Stomach smooth muscle (tissue), 2 donors: ENCODE data around the gene RSPH4A.

Experiments
- H3K27ac ChIP-seq: one replicate; pipeline ENCODE4 v1.7.0; 2013; ENCODE audit warnings: mild to moderate bottlenecking, low read length, inconsistent platforms
- H3K27me3 ChIP-seq, 2 donors: one replicate each; pipeline ENCODE4 v1.7.0; 2013; ENCODE audit warnings: low read length in 2 of 2; ENCODE audit not compliant: insufficient read depth in 2 of 2, control insufficient read depth in 1 of 2
- H3K36me3 ChIP-seq, 2 donors: one replicate each; pipeline ENCODE4 v1.7.0; 2013; ENCODE audit warnings: low read length in 2 of 2; ENCODE audit not compliant: control insufficient read depth in 2 of 2, insufficient read depth in 2 of 2
- H3K4me1 ChIP-seq: one replicate; pipeline ENCODE4 v1.7.0; 2013; ENCODE audit warnings: low read length; ENCODE audit not compliant: control insufficient read depth, insufficient read depth
- H3K4me3 ChIP-seq, 2 donors: one replicate each; pipeline ENCODE4 v1.7.0; 2013; ENCODE audit warnings: low read length in 2 of 2
- H3K9ac ChIP-seq, 2 donors: one replicate each; pipeline ENCODE4 v1.7.0; 2013; ENCODE audit warnings: low read length in 2 of 2, mild to moderate bottlenecking in 1 of 2
- H3K9me3 ChIP-seq, 2 donors: one replicate each; pipeline ENCODE4 v1.7.0; 2013; ENCODE audit warnings: low read length in 2 of 2; ENCODE audit not compliant: control insufficient read depth in 2 of 2
- donor health status: healthy.
- donor health status: Pancreatic carcinoma.

RSPH4A gene

GRCh38 chr6:116615937-116616736, at the start of gene RSPH4A:
TSS of gene RSPH4A (plus strand) at chr6:116616479. CDS start at chr6:116616624, 145 bp downstream.
- Histone ChIP-seq H3K4me3 (peak within 1 kb of the TSS; percentile 94 to 98), H3K27ac (no peak within 1 kb of the TSS), H3K36me3 (no peaks in the 10 kb centered on the region), H3K27me3 (no peaks in the 10 kb centered on the region), H3K9ac (peak within 1 kb of the TSS; percentile 68 to 78), H3K9me3 (no peaks in the 10 kb centered on the region), H3K4me1 (peaks cover 13% of the 10 kb centered on the region)

GRCh38 chr6:116568111-116568510, 48.2 kb upstream of the RSPH4A start:
- Histone ChIP-seq H3K36me3 (no peaks in the 10 kb centered on the region), H3K4me1 (peaks cover 16% of the 10 kb centered on the region), H3K27ac (no peak overlapping the region), H3K9me3 (no peaks in the 10 kb centered on the region), H3K27me3 (no peaks in the 10 kb centered on the region), H3K4me3 (no peak overlapping the region), H3K9ac (no peak overlapping the region)

- H3K36me3 ChIP-seq, result no peaks in the 10 kb centered on the region
- H3K4me3 ChIP-seq, result no peak overlapping the region
- no peaks in the 10 kb centered on the region for H3K9me3 ChIP-seq
- H3K9ac ChIP-seq, result no peak overlapping the region
- H3K27ac ChIP-seq, result no peak overlapping the region
- H3K4me1 ChIP-seq, result peaks cover 16% of the 10 kb centered on the region
- H3K27me3 ChIP-seq, result no peaks in the 10 kb centered on the region
Observed at GRCh38 chr6:116568821-116569755, 47.2 kb upstream of the RSPH4A start.

GRCh38 chr6:116570856-116571682, 45.2 kb upstream of the RSPH4A start, which contains the start of gene RWDD1:
TSS of gene RWDD1 (plus strand) at chr6:116571504. CDS start at chr6:116571583, 79 bp downstream.
- Histone ChIP-seq H3K4me3 (peak within 1 kb of the TSS; percentile 92 to 96), H3K27ac (peak within 1 kb of the TSS; percentile 92), H3K9me3 (no peaks in the 10 kb centered on the region), H3K4me1 (peaks cover 9% of the 10 kb centered on the region), H3K9ac (peak within 1 kb of the TSS; percentile 93 to 98), H3K36me3 (peaks cover 0 to 5% of the 10 kb centered on the region in 2 donors), H3K27me3 (no peaks in the 10 kb centered on the region)

- H3K4me1 ChIP-seq, result peaks cover 9% of the 10 kb centered on the region
Observed at GRCh38 chr6:116571683-116572000, 44.6 kb upstream of the RSPH4A start.

GRCh38 chr6:116572162-116572561, 44.1 kb upstream of the RSPH4A start:
- H3K36me3 ChIP-seq, result peaks cover 0 to 14% of the 10 kb centered on the region in 2 donors
- peak overlapping the region; percentile 92 for H3K27ac ChIP-seq
- no peaks in the 10 kb centered on the region for H3K27me3 ChIP-seq
- peaks cover 9% of the 10 kb centered on the region for H3K4me1 ChIP-seq
- peak overlapping the region; percentile 93 to 98 for H3K9ac ChIP-seq
- no peaks in the 10 kb centered on the region for H3K9me3 ChIP-seq
- H3K4me3 ChIP-seq, result peak overlapping the region; percentile 92 to 96

More at GRCh38 chr6:116571683-116572000, 44.6 kb upstream of the RSPH4A start:
- Histone ChIP-seq H3K9me3 (no peaks in the 10 kb centered on the region), H3K36me3 (peaks cover 0 to 9% of the 10 kb centered on the region in 2 donors), H3K27me3 (no peaks in the 10 kb centered on the region), H3K27ac (peak overlapping the region; percentile 92), H3K4me3 (peak overlapping the region; percentile 92 to 96), H3K9ac (peak overlapping the region; percentile 93 to 98)

GRCh38 chr6:116575227-116575626, 41.1 kb upstream of the RSPH4A start:
- peaks cover 6% of the 10 kb centered on the region for H3K4me1 ChIP-seq
- no peaks in the 10 kb centered on the region for H3K27me3 ChIP-seq
- H3K9me3 ChIP-seq, result no peaks in the 10 kb centered on the region
- no peak overlapping the region for H3K4me3 ChIP-seq
- no peak overlapping the region for H3K9ac ChIP-seq
- H3K27ac ChIP-seq, result no peak overlapping the region
- peaks cover 0 to 15% of the 10 kb centered on the region in 2 donors for H3K36me3 ChIP-seq

GRCh38 chr6:116577486-116577885, 38.8 kb upstream of the RSPH4A start:
- H3K9me3 ChIP-seq, result no peaks in the 10 kb centered on the region
- no peak overlapping the region for H3K4me3 ChIP-seq
- H3K27ac ChIP-seq, result no peak overlapping the region
- peaks cover 4% of the 10 kb centered on the region for H3K4me1 ChIP-seq
- no peaks in the 10 kb centered on the region for H3K27me3 ChIP-seq
- peaks cover 0 to 15% of the 10 kb centered on the region in 2 donors for H3K36me3 ChIP-seq
- no peak overlapping the region for H3K9ac ChIP-seq

- Histone ChIP-seq H3K4me1 (no peaks in the 10 kb centered on the region), H3K36me3 (peaks cover 0 to 18% of the 10 kb centered on the region in 2 donors)
Observed at GRCh38 chr6:116578335-116578734, 37.9 kb upstream of the RSPH4A start.

GRCh38 chr6:116579143-116579542, 37.1 kb upstream of the RSPH4A start:
- Histone ChIP-seq H3K9me3 (no peaks in the 10 kb centered on the region), H3K27ac (no peak overlapping the region), H3K4me3 (no peak overlapping the region), H3K9ac (no peak overlapping the region), H3K4me1 (no peaks in the 10 kb centered on the region), H3K27me3 (no peaks in the 10 kb centered on the region), H3K36me3 (peaks cover 2 to 18% of the 10 kb centered on the region in 2 donors)

More at GRCh38 chr6:116578335-116578734, 37.9 kb upstream of the RSPH4A start:
- Histone ChIP-seq H3K9me3 (no peaks in the 10 kb centered on the region), H3K9ac (no peak overlapping the region), H3K4me3 (no peak overlapping the region), H3K27ac (no peak overlapping the region), H3K27me3 (no peaks in the 10 kb centered on the region)
